Activated CD8-positive, alpha-beta memory T cell treated with anti-CD3 and anti-CD28 coated beads for 24 hours (primary cell): Measurements from ENCODE around the gene DSG2.
"Not testable (repeated sequence)": the region's sequence is repeated elsewhere in the genome, so short reads cannot be mapped to it uniquely, and the experiment has no call there.

ENCODE experiments used
- DNase-seq: peaks from one replicate; pipeline ENCODE4 v3.0.0-alpha.2; 2020

Gene DSG2

GRCh38 chr18:31497836-31498573 lies at the start of gene DSG2:
Gene DSG2 (plus strand): TSS chr18:31498177. CDS start chr18:31498252, 75 bp downstream.
- peak; percentile 60 for DNase-seq

DNA sequence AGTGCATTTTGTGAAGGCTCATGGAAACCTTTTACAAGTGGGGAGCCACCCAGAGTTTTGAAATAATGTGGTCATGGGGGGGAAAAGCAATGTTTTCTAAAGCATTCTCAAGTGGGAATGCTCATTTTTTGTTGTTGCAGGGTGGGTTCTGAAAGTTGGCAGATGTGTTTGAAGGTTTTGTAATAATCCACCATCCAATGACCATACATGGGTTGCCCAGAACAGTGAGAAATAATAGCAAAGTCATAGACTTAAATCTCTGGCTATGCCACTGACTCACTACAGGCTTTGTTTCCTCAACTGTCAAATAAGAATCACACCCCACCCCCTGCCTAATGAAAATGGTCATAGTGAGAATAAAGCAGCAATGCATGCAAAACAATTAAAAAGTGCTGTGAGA lies 47.6 kb upstream of the DSG2 start:
- DNase-seq: no peak

- DNase-seq: no peak
These were observed 46.4 kb upstream of the DSG2 start for GRCh38 chr18:31451625-31452024.

- no peak for DNase-seq
These were observed 43.8 kb upstream of the DSG2 start for GRCh38 chr18:31454066-31454708.

- no peak for DNase-seq
These were observed 28.3 kb upstream of the DSG2 start for GRCh38 chr18:31469629-31470028.

DNA sequence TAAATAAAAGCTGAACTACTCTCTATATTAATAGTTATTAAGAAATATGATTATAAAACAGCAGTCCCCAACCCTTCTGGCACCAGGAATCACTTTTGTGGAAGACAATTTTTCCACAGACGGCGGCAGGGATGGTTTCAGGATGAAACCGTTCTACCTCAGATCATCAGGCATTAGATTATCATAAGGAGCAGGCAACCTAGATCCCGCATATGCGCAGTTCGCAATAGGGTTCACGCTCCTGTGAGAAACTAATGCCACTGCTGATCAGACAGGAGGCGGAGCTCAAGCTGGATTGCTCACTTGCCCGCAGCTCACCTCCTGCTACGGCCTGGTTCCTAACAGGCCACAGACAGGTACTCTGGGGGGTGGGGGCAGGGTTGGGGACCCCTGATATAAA lies 19.3 kb upstream of the DSG2 start:
- DNase-seq: no peak

DNA sequence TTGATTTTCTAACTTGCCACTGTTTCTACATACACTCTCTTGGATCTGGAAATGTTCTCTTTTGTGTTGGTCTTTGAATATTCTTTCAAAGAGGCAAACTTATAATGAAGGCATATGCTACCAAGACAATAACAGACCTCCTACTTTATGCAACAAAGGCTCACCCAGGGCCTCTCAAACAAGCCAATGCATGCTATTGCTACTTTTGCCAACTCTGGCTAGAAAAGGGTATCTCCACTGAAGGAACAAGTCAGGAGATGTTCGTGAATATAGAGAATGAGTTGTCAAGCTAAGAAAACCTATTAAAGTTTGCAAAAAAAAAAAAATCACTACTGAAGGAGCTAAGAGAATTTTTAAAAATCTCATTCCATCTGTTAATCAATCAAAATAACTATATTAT lies 15.9 kb upstream of the DSG2 start:
- DNase-seq: no peak

GRCh38 chr18:31483396-31483795 lies 14.6 kb upstream of the DSG2 start:
- DNase-seq: no peak

DNA sequence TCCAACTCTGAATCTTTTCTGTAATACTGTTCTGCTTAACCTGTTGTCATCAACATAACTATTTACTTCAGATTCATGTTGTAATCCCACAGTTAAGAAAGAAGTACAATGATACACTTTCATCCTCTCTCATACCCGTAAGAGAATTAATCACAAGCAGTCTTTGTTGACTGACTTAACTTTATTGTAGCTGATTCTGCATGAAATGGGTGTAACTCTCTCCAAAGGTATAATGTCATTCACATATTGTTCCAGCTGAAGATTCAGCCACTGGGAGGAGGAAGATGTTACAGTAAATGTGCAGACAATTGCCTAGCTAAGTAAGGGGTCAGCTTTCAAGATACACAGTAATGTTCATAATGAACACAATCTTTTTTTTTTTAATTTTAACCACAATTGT lies 13.5 kb upstream of the DSG2 start:
- DNase-seq: no peak

DNA sequence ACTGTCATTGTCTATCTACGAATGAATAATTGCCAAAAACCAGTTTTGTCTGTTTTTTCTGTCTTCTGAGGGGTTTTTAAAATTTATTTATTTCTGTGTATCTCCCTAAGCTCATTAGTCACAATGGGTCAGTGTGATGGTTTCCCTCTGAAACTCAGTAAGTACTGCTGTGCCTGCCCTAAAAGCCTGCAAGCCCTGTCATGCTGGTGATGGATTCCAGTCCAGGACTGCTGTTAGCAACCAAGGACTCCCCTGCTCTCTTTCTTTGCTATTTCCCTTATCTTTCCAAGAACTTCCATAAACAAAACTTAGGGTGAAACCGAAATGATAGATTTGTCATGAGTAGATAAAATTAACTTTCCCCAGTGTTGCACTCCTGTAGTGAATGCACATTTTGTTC lies 11.8 kb upstream of the DSG2 start:
- DNase-seq: no peak

- no peak for DNase-seq
These were observed 10.5 kb upstream of the DSG2 start for GRCh38 chr18:31487246-31488015.

- no peak for DNase-seq
These were observed 8.7 kb upstream of the DSG2 start for GRCh38 chr18:31489311-31489710.

- no peak for DNase-seq
These were observed 7.6 kb upstream of the DSG2 start for GRCh38 chr18:31490387-31490786.

DNA sequence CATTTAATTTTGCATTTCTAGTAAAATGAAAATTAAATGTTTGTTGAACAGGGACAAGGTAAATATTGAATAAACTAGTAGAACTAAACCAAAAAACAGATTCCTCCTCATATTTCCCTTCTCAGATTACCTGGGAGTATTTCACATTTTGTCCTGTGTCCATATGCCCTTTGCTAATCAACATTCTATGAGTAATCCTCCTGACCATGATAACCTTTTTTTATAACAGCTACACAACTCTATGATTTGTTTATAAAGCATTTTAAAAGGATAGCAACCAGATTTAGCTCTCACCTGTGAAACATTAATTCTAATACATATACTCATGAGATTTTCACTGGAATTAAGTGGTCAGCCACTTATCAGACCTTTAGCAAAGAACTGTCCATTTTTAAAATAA lies 7.1 kb upstream of the DSG2 start:
- no peak for DNase-seq

GRCh38 chr18:31491586-31491985 lies 6.4 kb upstream of the DSG2 start:
- no peak for DNase-seq

DNA sequence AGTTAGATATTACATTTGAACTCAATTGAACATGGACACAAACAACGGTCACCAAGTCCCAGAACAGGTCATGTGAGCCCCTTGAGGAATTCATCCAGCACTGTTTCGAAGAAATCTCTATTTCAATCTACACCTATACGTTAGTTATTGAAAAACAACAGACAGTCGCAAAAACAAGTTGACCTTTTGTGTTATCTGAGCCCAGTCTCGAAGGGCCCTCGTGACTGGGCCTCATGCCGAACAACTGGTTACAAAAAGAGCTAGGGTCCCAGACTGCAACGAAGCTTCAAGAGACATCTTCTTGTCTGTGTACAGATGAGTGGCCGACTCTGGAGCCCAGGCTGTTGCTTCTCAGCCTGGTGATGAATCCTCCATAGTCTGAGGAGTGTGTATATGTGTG lies 5.3 kb upstream of the DSG2 start:
- DNase-seq: no peak

DNA sequence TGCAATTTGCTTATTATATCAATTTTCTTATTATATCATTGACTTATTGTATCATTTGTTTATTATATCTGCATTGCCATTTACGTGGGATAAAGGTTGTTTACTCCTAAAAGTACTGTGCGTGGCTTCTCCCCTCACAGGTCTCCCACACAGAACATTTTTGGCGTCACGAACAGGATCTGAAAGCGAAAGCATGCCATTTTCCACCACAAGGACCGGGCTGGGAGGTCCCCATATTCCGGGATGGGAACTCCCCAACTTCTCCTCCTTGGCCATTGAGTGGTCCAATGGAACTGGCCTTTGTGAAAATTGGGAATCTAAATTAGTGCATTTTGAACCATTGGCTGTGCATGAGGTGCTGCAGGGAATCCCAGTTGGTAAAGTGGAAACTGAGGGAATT lies 4.8 kb upstream of the DSG2 start:
- DNase-seq: no peak

GRCh38 chr18:31493941-31494340 lies 4.0 kb upstream of the DSG2 start:
- DNase-seq: no peak

DNA sequence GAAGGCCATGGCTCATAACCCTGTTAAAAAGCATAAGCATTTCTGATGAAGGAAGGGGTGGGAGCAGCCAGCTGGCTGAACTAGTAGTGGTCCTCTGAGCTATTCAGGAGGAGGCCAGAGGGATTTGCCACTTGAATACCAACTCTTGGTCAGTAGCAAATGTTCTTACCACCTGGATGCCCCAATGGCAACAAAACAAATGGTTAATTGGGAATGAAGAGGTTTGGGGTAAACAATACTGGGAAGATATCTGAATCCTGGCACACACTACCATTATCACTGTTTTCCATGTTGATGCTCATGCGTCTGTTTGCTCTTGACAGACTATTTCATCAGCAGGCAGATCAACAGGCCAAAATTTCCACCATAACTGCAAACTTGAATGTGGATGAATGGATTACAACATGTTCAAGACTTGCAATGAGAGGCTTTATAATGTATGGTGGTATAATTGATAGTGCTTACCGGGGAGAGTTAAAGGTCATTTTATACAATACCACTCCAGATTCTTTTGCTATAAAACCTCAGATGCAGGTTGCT lies 3.2 kb upstream of the DSG2 start:
- not testable (repeated sequence) for DNase-seq

GRCh38 chr18:31497404-31497835 lies 557 bp upstream of the DSG2 start:
- DNase-seq: no peak

DNA sequence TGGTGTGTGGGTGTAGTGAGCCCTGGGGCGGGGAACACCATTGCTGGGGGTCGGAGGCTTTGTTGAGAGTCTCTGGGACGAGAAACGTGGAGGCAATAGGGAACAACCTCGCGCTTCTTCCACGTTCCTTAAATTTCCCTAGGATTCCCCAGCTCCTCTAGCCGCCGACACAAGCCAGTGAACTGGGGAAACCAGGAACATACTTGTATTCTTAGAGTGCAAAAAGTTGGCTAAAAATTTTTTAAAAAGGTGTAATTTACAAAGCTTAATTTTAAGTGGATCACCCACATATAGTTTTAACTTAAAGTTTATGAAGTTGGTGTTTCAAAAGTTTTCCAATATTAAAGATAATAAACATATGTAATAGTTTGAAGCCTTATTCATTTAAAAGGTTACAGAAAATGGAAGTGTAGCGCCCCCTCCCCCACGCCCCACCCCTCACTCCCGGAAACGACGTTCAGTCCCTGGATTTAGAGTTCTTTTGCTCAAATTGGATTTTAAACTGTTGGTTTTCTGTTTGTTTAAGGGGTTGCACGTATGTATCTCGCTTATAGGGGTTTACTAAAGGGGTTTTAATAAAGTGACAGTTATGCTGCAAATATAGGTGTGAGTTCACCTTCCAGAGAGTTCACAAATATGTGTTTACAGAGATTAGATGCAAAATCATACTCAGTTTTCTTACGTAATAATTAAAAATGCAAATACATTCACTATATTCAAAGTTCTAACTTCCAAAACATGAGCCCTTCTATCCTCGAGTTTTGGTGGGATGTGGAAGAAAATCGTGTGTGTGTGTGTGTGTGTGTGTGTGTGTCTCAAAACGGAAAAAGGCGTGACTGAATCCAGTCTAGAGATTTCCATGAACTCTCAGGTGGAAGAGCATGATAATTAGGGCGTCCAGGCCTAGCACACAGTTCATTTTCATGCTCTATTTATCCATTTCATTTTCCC lies 872 bp downstream of the DSG2 start:
- DNase-seq: no peak

- DNase-seq: no peak
These were observed 2.2 kb downstream of the DSG2 start for GRCh38 chr18:31500051-31500688.
